Type B pancreatic cell (in vitro differentiated cells): ENCODE results near the gene CALCR. TPM values are rescaled to one million over a fixed set of nuclear protein-coding genes. Genes with fewer than 3 reads are reported as not detected.
A peak's percentile ranks its signal among the peaks of the same experiment; 100 is the strongest.

Experiments used
- DNase-seq: peaks from one replicate; pipeline ENCODE4 v3.0.0; 2021; ENCODE audit warnings: mixed read lengths; ENCODE audit not compliant: unreplicated experiment; ENCODE audit errors: extremely low spot score
- H3K27ac Mint-ChIP-seq: 2 replicates; pipeline ENCODE4 v1.8.0; 2021; ENCODE audit warnings: mild to moderate bottlenecking, mixed read lengths
- H3K27me3 Mint-ChIP-seq: 2 replicates; pipeline ENCODE4 v1.8.0; 2021; ENCODE audit warnings: mixed read lengths
- H3K36me3 Mint-ChIP-seq: 2 replicates; pipeline ENCODE4 v1.8.0; 2021; ENCODE audit warnings: mixed read lengths
- H3K4me1 Mint-ChIP-seq: one replicate; pipeline ENCODE4 v1.8.0; 2021; ENCODE audit warnings: mixed read lengths; ENCODE audit not compliant: unreplicated experiment
- H3K4me3 Mint-ChIP-seq: 2 replicates; pipeline ENCODE4 v1.8.0; 2021; ENCODE audit warnings: mild to moderate bottlenecking, mixed read lengths
- H3K9me3 Mint-ChIP-seq: 2 replicates; pipeline ENCODE4 v1.8.0; 2021; ENCODE audit warnings: mixed read lengths
- CTCF ChIP-seq: fragments of 200-600 bp; sonication (generic); conservative IDR thresholded peaks from 2 replicates; pipeline ENCODE4 v1.5.0; 2021; ENCODE audit warnings: antibody characterized with exemption, mild to moderate bottlenecking
- long read RNA-seq: library from polyadenylated mRNA; unstranded; transcript quantifications from one replicate; pipeline ENCODE4 v2.0.0, GENCODE V29; 2020
- total RNA-seq: library from RNA; stranded (reverse); gene quantifications from 2 replicates; pipeline ENCODE4 v1.2.1, GENCODE V29; 2021; ENCODE audit warnings: low replicate concordance

The CALCR gene
- total RNA-seq = 0.10 and 0.12 TPM in 2 replicates
- long read RNA-seq, partial matches to known transcripts = 0 of 2 reads
- long read RNA-seq, other reads (novel, unspliced or antisense) = 2 of 2 reads

GRCh38 chr7:93574646-93575554 lies at the start of gene CALCR:
TSS of gene CALCR (minus strand) at chr7:93574724. CDS start at chr7:93486981, 87,743 bp downstream.
- no peak for TF ChIP-seq CTCF
- H3K4me3 Mint-ChIP-seq = peak within 1 kb of the TSS; percentile 89
- no peaks in the 10 kb centered on the region for H3K36me3 Mint-ChIP-seq
- H3K27ac Mint-ChIP-seq = no peak within 1 kb of the TSS
- H3K27me3 Mint-ChIP-seq = peaks cover 93% of the 10 kb centered on the region
- no peak for DNase-seq
- peaks cover 6% of the 10 kb centered on the region for H3K4me1 Mint-ChIP-seq
- H3K9me3 Mint-ChIP-seq = no peaks in the 10 kb centered on the region

DNA sequence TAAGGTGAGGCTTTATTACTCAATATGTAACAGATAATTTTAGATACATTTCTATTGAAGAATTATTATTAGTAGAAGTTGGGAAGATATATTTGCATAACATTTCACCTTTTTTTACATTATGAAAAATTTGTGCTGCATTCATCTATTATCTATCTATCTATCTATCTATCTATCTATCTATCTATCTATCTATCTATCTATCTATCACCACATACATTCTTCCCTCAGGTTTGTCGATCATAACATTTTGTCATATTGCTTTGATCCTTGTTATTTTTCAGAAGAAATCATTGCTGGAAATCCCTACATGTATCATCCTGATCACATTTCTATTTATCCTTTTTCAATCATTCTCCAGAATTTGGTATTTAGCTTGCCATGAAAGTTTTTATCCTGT lies 49.3 kb upstream of the CALCR start:
- H3K9me3 Mint-ChIP-seq = no peaks in the 10 kb centered on the region

GRCh38 chr7:93622036-93623033 lies 47.8 kb upstream of the CALCR start:
- Mint-ChIP-seq H3K27me3 (peaks cover 7% of the 10 kb centered on the region), H3K9me3 (no peaks in the 10 kb centered on the region), H3K4me3 (peak overlapping the region; percentile 19), H3K27ac (no peak overlapping the region), H3K36me3 (no peaks in the 10 kb centered on the region), H3K4me1 (peaks cover 5% of the 10 kb centered on the region)
- peak; percentile 68 for TF ChIP-seq CTCF
- DNase-seq = no peak

More for the DNA sequence above, 49.3 kb upstream of the CALCR start:
- no peaks in the 10 kb centered on the region for H3K36me3 Mint-ChIP-seq
- no peak overlapping the region for H3K27ac Mint-ChIP-seq
- H3K4me3 Mint-ChIP-seq = no peak overlapping the region
- no peak for DNase-seq
- TF ChIP-seq CTCF = no peak
- H3K27me3 Mint-ChIP-seq = peaks cover 7% of the 10 kb centered on the region
- H3K4me1 Mint-ChIP-seq = peaks cover 5% of the 10 kb centered on the region

DNA sequence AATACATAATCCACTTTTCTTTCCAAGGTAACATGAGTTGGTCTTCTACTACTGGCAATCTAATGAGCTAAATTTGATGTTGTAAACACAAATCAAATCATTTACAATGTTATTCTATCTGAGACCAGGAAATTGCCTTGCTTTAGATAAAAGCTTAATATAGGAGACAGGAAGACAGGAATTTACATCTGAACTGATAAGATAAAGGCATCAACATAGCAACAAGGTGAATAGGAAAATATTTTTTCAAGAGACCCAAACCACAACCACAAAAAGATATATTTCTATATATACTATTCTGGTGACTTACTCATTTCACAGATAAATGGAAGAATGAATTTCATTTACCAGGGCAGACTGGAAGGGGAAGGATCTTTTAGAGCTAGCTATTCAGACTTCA lies 46.3 kb upstream of the CALCR start:
- no peak for TF ChIP-seq CTCF
- H3K27me3 Mint-ChIP-seq = peaks cover 7% of the 10 kb centered on the region
- no peak for DNase-seq

DNA sequence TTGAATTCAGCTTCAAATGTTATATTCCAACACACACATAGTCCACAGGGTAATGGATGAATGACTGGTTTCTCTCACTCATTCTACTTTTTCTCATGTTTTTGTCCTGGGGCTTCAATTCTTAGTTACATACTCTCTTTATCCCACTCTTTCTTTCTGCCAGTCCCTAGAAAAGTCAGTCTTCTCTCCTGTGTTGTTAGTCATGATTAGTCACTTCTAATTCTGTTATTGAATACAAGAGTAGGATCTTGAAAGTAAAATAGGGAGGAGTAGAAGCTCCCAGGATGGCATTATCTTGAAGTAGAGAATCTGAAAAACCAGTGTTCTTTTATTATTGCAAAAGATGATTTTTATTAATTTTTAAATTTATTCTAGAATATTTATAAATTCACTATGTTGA lies 45.5 kb upstream of the CALCR start:
- no peak for TF ChIP-seq CTCF
- DNase-seq = no peak
- H3K27me3 Mint-ChIP-seq = peaks cover 7% of the 10 kb centered on the region
- H3K4me1 Mint-ChIP-seq = peaks cover 5% of the 10 kb centered on the region
- H3K9me3 Mint-ChIP-seq = no peaks in the 10 kb centered on the region
- H3K36me3 Mint-ChIP-seq = no peaks in the 10 kb centered on the region
- no peak overlapping the region for H3K27ac Mint-ChIP-seq
- H3K4me3 Mint-ChIP-seq = no peak overlapping the region

More for the DNA sequence above, 46.3 kb upstream of the CALCR start:
- H3K4me1 Mint-ChIP-seq = peaks cover 5% of the 10 kb centered on the region
- H3K9me3 Mint-ChIP-seq = no peaks in the 10 kb centered on the region
- no peak overlapping the region for H3K4me3 Mint-ChIP-seq
- no peak overlapping the region for H3K27ac Mint-ChIP-seq
- no peaks in the 10 kb centered on the region for H3K36me3 Mint-ChIP-seq
